ENCODE measurements around the gene SMARCD1.

DNA sequence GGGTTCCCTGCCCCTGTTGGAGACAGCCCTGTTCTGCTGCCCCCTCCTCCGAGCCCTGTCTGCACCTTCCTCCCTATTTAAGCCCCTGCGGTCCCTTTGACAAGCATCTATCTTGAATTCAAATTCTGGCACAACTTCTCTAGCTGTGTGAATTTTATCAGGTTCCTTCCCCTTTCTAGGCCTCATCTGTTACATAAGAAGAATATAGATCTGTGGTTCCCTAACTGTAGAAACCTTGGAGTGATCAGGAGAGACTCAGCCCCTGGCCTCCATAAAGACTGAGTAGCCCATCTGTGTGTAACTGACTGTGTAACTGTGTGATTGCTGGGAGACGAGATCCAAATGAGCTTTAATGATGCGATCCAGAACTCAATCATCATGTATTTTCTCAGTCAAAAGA, 46.8 kb upstream of the SMARCD1 start:
- TF ChIP-seq, protein P1, sequence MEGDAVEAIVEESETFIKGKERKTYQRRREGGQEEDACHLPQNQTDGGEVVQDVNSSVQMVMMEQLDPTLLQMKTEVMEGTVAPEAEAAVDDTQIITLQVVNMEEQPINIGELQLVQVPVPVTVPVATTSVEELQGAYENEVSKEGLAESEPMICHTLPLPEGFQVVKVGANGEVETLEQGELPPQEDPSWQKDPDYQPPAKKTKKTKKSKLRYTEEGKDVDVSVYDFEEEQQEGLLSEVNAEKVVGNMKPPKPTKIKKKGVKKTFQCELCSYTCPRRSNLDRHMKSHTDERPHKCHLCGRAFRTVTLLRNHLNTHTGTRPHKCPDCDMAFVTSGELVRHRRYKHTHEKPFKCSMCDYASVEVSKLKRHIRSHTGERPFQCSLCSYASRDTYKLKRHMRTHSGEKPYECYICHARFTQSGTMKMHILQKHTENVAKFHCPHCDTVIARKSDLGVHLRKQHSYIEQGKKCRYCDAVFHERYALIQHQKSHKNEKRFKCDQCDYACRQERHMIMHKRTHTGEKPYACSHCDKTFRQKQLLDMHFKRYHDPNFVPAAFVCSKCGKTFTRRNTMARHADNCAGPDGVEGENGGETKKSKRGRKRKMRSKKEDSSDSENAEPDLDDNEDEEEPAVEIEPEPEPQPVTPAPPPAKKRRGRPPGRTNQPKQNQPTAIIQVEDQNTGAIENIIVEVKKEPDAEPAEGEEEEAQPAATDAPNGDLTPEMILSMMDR (IDR thresholded peaks at IDR 0.05) = no peak
- no peak for TF ChIP-seq POLR2A (IDR thresholded peaks at IDR 0.05)
